ENCODE data around the gene SMC1B.
"Not testable (repeated sequence)": the region's sequence is repeated elsewhere in the genome, so short reads cannot be mapped to it uniquely, and the experiment has no call there.

The SMC1B gene

GRCh38 chr22:45450921-45451651 is 37.7 kb upstream of the SMC1B start:
- in situ Hi-C loops (cut with HindIII; ENCODE audit: low sequenced_read_pairs): no loop called here
- peak; percentile 60 for DNase-seq (ENCODE audit: low read depth)
- no peak overlapping the region for H3K4me3 ChIP-seq (ENCODE audit: low read depth, low read length)
- no peak for TF ChIP-seq CTCF (IDR thresholded peaks at IDR 0.05; ENCODE audit: low read depth, low read length, missing control alignments)

- no peak for TF ChIP-seq CTCF (IDR thresholded peaks at IDR 0.05; ENCODE audit: low read depth, low read length, missing control alignments)
- DNase-seq (ENCODE audit: low read depth): no peak
- H3K4me3 ChIP-seq (ENCODE audit: low read depth, low read length): no peak overlapping the region
- in situ Hi-C loops (cut with HindIII; ENCODE audit: low sequenced_read_pairs): no loop called here
These were observed 36.8 kb upstream of the SMC1B start for GRCh38 chr22:45450101-45450785.

GRCh38 chr22:45449442-45449841 is 36.0 kb upstream of the SMC1B start:
- DNase-seq (ENCODE audit: low read depth); in situ Hi-C loops (cut with HindIII; ENCODE audit: low sequenced_read_pairs); H3K4me3 ChIP-seq (ENCODE audit: low read depth, low read length): not testable (repeated sequence)

GRCh38 chr22:45448431-45448830 is 35.0 kb upstream of the SMC1B start:
- no peak for DNase-seq (ENCODE audit: low read depth)
- TF ChIP-seq CTCF (IDR thresholded peaks at IDR 0.05; ENCODE audit: low read depth, low read length, missing control alignments): no peak
- in situ Hi-C loops (cut with HindIII; ENCODE audit: low sequenced_read_pairs): no loop called here
- H3K4me3 ChIP-seq (ENCODE audit: low read depth, low read length): no peak overlapping the region

GRCh38 chr22:45447596-45447995 is 34.2 kb upstream of the SMC1B start:
- in situ Hi-C loops (cut with HindIII; ENCODE audit: low sequenced_read_pairs); DNase-seq (ENCODE audit: low read depth); H3K4me3 ChIP-seq (ENCODE audit: low read depth, low read length): not testable (repeated sequence)

- H3K4me3 ChIP-seq (ENCODE audit: low read depth, low read length): no peak overlapping the region
- in situ Hi-C loops (cut with HindIII; ENCODE audit: low sequenced_read_pairs): no loop called here
- no peak for DNase-seq (ENCODE audit: low read depth)
- TF ChIP-seq CTCF (IDR thresholded peaks at IDR 0.05; ENCODE audit: low read depth, low read length, missing control alignments): no peak
These were observed 32.8 kb upstream of the SMC1B start for GRCh38 chr22:45446216-45446615.

- in situ Hi-C loops (cut with HindIII; ENCODE audit: low sequenced_read_pairs): no loop called here
- no peak overlapping the region for H3K4me3 ChIP-seq (ENCODE audit: low read depth, low read length)
- DNase-seq (ENCODE audit: low read depth): no peak
- no peak for TF ChIP-seq CTCF (IDR thresholded peaks at IDR 0.05; ENCODE audit: low read depth, low read length, missing control alignments)
These were observed 31.8 kb upstream of the SMC1B start for GRCh38 chr22:45445031-45445710.

Data from astrocyte of the cerebellum (primary cell).